Thoracic aorta (tissue), 2 donors: ENCODE results near the gene C1QTNF7. TPM values are rescaled to one million over a fixed set of nuclear protein-coding genes. Genes with fewer than 3 reads are reported as not detected.

ENCODE experiments used
- ATAC-seq: fragments of 150-250 bp; one replicate; pipeline ENCODE4 v1.8.0; 2017; ENCODE audit warnings: low read depth; ENCODE audit not compliant: insufficient number of reproducible peaks, low FRiP score
- DNase-seq: peaks from one replicate; pipeline ENCODE4 v3.0.0-alpha.2; 2020; ENCODE audit warnings: low spot score
- H3K27ac ChIP-seq, 2 donors: fragments of 200-600 bp; sonication (generic); 1 replicate in 1 of 2; 2 replicates in 1 of 2; pipeline ENCODE4 v1.5.1; 2016; ENCODE audit warnings: mild to moderate bottlenecking in 2 of 2, moderate library complexity in 2 of 2
- H3K27me3 ChIP-seq: fragments of 200-600 bp; sonication (generic); replicated peaks from 2 replicates; pipeline ENCODE4 v1.6.0; 2016; ENCODE audit warnings: mild to moderate bottlenecking; ENCODE audit not compliant: insufficient read depth
- H3K36me3 ChIP-seq: fragments of 200-600 bp; sonication (generic); one replicate; pipeline ENCODE4 v1.5.1; 2016
- H3K4me1 ChIP-seq, 2 donors: fragments of 200-600 bp; sonication (generic); 1 replicate in 1 of 2; 2 replicates in 1 of 2; pipeline versions ENCODE4 v1.5.1 to v1.6.0; 2016; ENCODE audit warnings: low read depth in 2 of 2, mild to moderate bottlenecking in 1 of 2; ENCODE audit not compliant: control insufficient read depth in 1 of 2
- H3K4me3 ChIP-seq: fragments of 200-600 bp; sonication (generic); 2 replicates; pipeline ENCODE4 v1.5.1; 2016; ENCODE audit warnings: mild to moderate bottlenecking
- H3K9me3 ChIP-seq: fragments of 200-600 bp; sonication (generic); 2 replicates; pipeline ENCODE4 v1.5.1; 2016
- CTCF ChIP-seq: fragments of 200-600 bp; sonication (generic); IDR thresholded peaks from one replicate; pipeline ENCODE4 v1.5.1; 2019; ENCODE audit warnings: antibody characterized with exemption
- total RNA-seq, 2 donors: library from RNA; depleted of rRNA; stranded (reverse); fragments of >200 nt; gene quantifications; one replicate each; pipeline versions ENCODE4 v1.1.0 to v1.2.3, GENCODE V29; 2016

The C1QTNF7 gene
- total RNA-seq, 2 donors from 2014 or later: 18.2 to 24.0 TPM

GRCh38 chr4:15418956-15419355, 8.9 kb upstream of the C1QTNF7 start:
- no peak for TF ChIP-seq CTCF
- Histone ChIP-seq H3K27me3 (no peaks in the 10 kb centered on the region), H3K4me1 (peaks cover 59 to 95% of the 10 kb centered on the region in 2 donors), H3K27ac (peak overlapping the region; percentile 80 to 85), H3K9me3 (no peaks in the 10 kb centered on the region), H3K4me3 (no peak overlapping the region), H3K36me3 (no peaks in the 10 kb centered on the region)
- no peak for ATAC-seq
- DNase-seq: no peak

GRCh38 chr4:15420642-15421041, 7.2 kb upstream of the C1QTNF7 start:
- no peak for TF ChIP-seq CTCF
- ATAC-seq (peak; percentile 85), DNase-seq (no peak)
- Histone ChIP-seq H3K4me3 (peak overlapping the region; percentile 35), H3K27ac (peak overlapping the region; percentile 62 to 85), H3K9me3 (no peaks in the 10 kb centered on the region), H3K4me1 (peaks cover 60 to 99% of the 10 kb centered on the region in 2 donors), H3K27me3 (no peaks in the 10 kb centered on the region), H3K36me3 (no peaks in the 10 kb centered on the region)

GRCh38 chr4:15423285-15423711, 4.5 kb upstream of the C1QTNF7 start:
- Histone ChIP-seq H3K4me3 (peak overlapping the region; percentile 65), H3K36me3 (no peaks in the 10 kb centered on the region), H3K27me3 (no peaks in the 10 kb centered on the region), H3K27ac (peak overlapping the region; percentile 45 to 85), H3K4me1 (peaks cover 44 to 91% of the 10 kb centered on the region in 2 donors), H3K9me3 (no peaks in the 10 kb centered on the region)
- no peak for TF ChIP-seq CTCF
- ATAC-seq (no peak), DNase-seq (no peak)

- ATAC-seq (no peak), DNase-seq (no peak)
- H3K36me3 ChIP-seq: no peaks in the 10 kb centered on the region
- H3K4me3 ChIP-seq: peak overlapping the region; percentile 65
- H3K27me3 ChIP-seq: no peaks in the 10 kb centered on the region
- no peak for TF ChIP-seq CTCF
- H3K9me3 ChIP-seq: no peaks in the 10 kb centered on the region
- H3K27ac ChIP-seq: peak overlapping the region; percentile 65 to 85
- peaks cover 31 to 91% of the 10 kb centered on the region in 2 donors for H3K4me1 ChIP-seq
These were observed 2.3 kb upstream of the C1QTNF7 start for GRCh38 chr4:15425520-15425919.

- peak overlapping the region; percentile 65 to 85 for H3K27ac ChIP-seq
- DNase-seq (no peak), ATAC-seq (no peak)
- peak overlapping the region; percentile 65 for H3K4me3 ChIP-seq
- no peaks in the 10 kb centered on the region for H3K9me3 ChIP-seq
- H3K27me3 ChIP-seq: no peaks in the 10 kb centered on the region
- no peak for TF ChIP-seq CTCF
- no peaks in the 10 kb centered on the region for H3K36me3 ChIP-seq
- H3K4me1 ChIP-seq: peaks cover 25 to 82% of the 10 kb centered on the region in 2 donors
These were observed 672 bp upstream of the C1QTNF7 start for GRCh38 chr4:15427161-15427560.
